ENCODE measurements around the gene APOL1. TPM values are rescaled to one million over a fixed set of nuclear protein-coding genes. Genes with fewer than 3 reads are reported as not detected.

APOL1 gene
- total RNA-seq, 1 donor, result 38.7 TPM

DNA sequence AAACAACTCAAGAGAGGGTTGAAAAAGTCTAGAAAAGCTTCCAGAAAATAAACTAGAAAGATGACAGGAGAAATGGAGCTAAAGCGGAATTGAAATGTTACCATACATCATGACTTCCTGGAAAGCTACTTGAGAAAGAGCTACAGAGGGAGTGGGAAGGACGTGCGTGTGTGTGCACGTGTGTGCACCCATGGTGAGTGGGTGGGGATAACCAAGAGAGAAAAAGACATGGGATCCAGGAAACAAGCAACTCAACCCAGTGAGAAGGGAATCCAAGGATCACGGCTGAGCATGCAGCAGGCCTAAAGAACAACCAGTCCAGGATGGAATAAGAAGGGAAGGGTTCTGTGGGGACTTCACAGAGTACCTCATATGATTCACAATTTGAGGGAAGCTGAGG is 21.6 kb downstream of the APOL1 start:
- Histone ChIP-seq H3K27me3 (ENCODE audit: insufficient read depth, low read length) (no peaks in the 10 kb centered on the region), H3K27ac (ENCODE audit: low read depth, low read length) (no peak overlapping the region), H3K9me3 (ENCODE audit: low read depth, low read length) (no peaks in the 10 kb centered on the region), H3K79me2 (ENCODE audit: insufficient read depth, low read length) (no peaks in the 10 kb centered on the region), H2AFZ (ENCODE audit: low read length) (no peak overlapping the region), H3K36me3 (ENCODE audit: insufficient read depth, low read length) (peaks cover 6% of the 10 kb centered on the region), H4K20me1 (ENCODE audit: insufficient read depth, low read length) (peaks cover 20% of the 10 kb centered on the region), H3K4me1 (ENCODE audit: insufficient read depth, low read length) (no peaks in the 10 kb centered on the region), H3K4me2 (ENCODE audit: insufficient read depth, low read length) (no peak overlapping the region), H3K4me3 (ENCODE audit: insufficient read depth, low read length) (no peak overlapping the region)
- TF ChIP-seq, protein P1, sequence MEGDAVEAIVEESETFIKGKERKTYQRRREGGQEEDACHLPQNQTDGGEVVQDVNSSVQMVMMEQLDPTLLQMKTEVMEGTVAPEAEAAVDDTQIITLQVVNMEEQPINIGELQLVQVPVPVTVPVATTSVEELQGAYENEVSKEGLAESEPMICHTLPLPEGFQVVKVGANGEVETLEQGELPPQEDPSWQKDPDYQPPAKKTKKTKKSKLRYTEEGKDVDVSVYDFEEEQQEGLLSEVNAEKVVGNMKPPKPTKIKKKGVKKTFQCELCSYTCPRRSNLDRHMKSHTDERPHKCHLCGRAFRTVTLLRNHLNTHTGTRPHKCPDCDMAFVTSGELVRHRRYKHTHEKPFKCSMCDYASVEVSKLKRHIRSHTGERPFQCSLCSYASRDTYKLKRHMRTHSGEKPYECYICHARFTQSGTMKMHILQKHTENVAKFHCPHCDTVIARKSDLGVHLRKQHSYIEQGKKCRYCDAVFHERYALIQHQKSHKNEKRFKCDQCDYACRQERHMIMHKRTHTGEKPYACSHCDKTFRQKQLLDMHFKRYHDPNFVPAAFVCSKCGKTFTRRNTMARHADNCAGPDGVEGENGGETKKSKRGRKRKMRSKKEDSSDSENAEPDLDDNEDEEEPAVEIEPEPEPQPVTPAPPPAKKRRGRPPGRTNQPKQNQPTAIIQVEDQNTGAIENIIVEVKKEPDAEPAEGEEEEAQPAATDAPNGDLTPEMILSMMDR (IDR thresholded peaks at IDR 0.05; ENCODE audit: extremely low read depth, low read depth, low read length), result no peak
- DNase-seq (ENCODE audit: insufficient read length, low spot score, missing footprints), result no peak

DNA sequence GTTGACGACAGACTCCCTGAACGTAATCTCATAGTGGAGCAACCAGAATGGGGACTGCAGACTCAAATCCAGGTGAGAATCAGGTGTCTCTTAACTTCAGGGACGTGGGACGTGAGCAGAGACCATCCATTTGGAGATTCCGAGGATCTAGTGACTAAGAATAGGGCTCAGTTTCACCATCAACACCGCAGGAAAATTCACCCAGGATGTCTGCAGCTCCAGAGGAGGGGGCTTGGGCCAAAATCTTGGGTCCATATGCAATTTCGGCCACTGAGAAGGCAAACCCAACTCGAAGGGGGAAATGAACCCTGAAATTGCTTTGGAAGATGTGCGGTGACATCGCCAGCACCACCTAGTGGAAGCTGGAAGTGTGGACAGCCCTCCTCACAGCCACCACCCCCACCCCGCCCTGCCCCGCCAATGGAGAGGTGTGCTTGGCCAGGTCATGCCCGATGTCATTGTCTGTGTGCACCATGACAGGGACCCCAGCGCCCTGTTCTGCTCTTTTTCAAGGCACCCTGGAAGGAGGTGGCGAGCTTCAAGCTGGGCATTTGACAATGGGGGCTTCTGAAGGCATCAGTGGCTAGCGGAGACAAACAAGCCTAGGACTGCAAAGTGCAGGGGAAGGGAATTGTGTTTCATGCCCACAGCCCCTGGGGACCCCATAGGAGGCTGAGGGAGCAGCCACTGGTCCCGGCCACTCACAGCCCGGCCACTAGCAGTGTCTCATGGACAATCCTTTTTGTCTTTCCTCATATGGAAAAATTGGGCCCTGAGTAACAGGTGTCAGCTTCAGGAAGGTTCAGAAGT is 24.8 kb downstream of the APOL1 start:
- no peaks in the 10 kb centered on the region for H3K9me3 ChIP-seq (ENCODE audit: low read depth, low read length)
- H3K27ac ChIP-seq (ENCODE audit: low read depth, low read length), result no peak overlapping the region
- peak; percentile 82 for DNase-seq (ENCODE audit: insufficient read length, low spot score, missing footprints)
- H2AFZ ChIP-seq (ENCODE audit: low read length), result no peak overlapping the region
- H3K4me3 ChIP-seq (ENCODE audit: insufficient read depth, low read length), result no peak overlapping the region
- no peak overlapping the region for H3K4me2 ChIP-seq (ENCODE audit: insufficient read depth, low read length)
- no peaks in the 10 kb centered on the region for H3K27me3 ChIP-seq (ENCODE audit: insufficient read depth, low read length)
- TF ChIP-seq, protein P1 (IDR thresholded peaks at IDR 0.05; ENCODE audit: extremely low read depth, low read depth, low read length), result peak; percentile 70
- H3K36me3 ChIP-seq (ENCODE audit: insufficient read depth, low read length), result peaks cover 33% of the 10 kb centered on the region
- peaks cover under 1% of the 10 kb centered on the region for H3K79me2 ChIP-seq (ENCODE audit: insufficient read depth, low read length)
- H3K4me1 ChIP-seq (ENCODE audit: insufficient read depth, low read length), result no peaks in the 10 kb centered on the region
- peaks cover 36% of the 10 kb centered on the region for H4K20me1 ChIP-seq (ENCODE audit: insufficient read depth, low read length)

DNA sequence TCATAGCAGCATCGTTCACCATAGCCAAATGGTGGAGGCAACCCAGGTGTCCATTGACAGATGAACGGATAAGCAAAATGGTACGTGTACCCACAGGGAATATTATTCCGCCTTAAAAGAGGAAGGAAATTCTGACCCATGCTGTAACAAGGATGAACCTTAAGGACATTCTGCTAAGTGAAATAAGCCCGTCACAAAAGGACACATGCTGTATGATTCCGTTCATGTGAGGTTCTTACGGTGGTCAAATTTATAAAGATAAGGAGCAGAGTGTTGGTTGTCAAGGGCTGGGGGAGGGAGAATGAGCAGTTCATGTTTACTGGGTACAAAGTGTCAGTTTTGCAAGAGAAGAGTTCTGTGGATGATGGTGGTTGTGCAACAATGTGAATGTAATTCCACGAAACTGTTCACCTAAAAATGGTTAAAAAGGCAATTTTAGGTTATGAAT is 26.3 kb downstream of the APOL1 start:
- H3K9me3 ChIP-seq (ENCODE audit: low read depth, low read length), result no peaks in the 10 kb centered on the region
- H4K20me1 ChIP-seq (ENCODE audit: insufficient read depth, low read length), result peaks cover 42% of the 10 kb centered on the region
- H3K27me3 ChIP-seq (ENCODE audit: insufficient read depth, low read length), result no peaks in the 10 kb centered on the region
- peaks cover 48% of the 10 kb centered on the region for H3K36me3 ChIP-seq (ENCODE audit: insufficient read depth, low read length)
- no peak overlapping the region for H3K27ac ChIP-seq (ENCODE audit: low read depth, low read length)
- no peak overlapping the region for H2AFZ ChIP-seq (ENCODE audit: low read length)
- no peak for DNase-seq (ENCODE audit: insufficient read length, low spot score, missing footprints)
- no peaks in the 10 kb centered on the region for H3K4me1 ChIP-seq (ENCODE audit: insufficient read depth, low read length)
- no peak overlapping the region for H3K4me2 ChIP-seq (ENCODE audit: insufficient read depth, low read length)
- peaks cover 5% of the 10 kb centered on the region for H3K79me2 ChIP-seq (ENCODE audit: insufficient read depth, low read length)
- H3K4me3 ChIP-seq (ENCODE audit: insufficient read depth, low read length), result no peak overlapping the region
- TF ChIP-seq, protein P1 (IDR thresholded peaks at IDR 0.05; ENCODE audit: extremely low read depth, low read depth, low read length), result no peak

DNA sequence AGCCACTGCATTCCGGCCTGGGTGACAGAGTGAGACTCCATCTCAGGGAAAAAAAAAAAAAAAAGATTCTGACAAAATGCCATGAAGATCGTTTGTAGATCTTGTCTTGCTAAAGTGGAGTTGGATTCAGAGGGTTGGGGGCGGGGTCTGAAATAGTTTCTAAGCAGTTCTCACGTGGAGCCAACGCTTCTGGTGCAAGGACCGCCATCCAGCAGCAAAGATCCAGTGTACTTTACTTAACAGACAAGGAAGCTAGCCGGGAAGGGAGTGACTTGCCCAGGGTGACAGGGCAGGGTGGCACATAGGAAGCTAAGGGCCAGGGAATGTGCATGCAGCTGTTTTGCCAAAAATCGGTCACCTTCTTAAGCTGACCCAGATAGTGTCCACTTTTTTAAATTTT is 27.4 kb downstream of the APOL1 start:
- peak; percentile 78 for DNase-seq (ENCODE audit: insufficient read length, low spot score, missing footprints)
- Histone ChIP-seq H3K9me3 (ENCODE audit: low read depth, low read length) (no peaks in the 10 kb centered on the region), H3K27me3 (ENCODE audit: insufficient read depth, low read length) (no peaks in the 10 kb centered on the region), H3K36me3 (ENCODE audit: insufficient read depth, low read length) (peaks cover 60% of the 10 kb centered on the region), H3K4me3 (ENCODE audit: insufficient read depth, low read length) (no peak overlapping the region), H3K4me1 (ENCODE audit: insufficient read depth, low read length) (no peaks in the 10 kb centered on the region), H3K4me2 (ENCODE audit: insufficient read depth, low read length) (no peak overlapping the region), H3K27ac (ENCODE audit: low read depth, low read length) (no peak overlapping the region), H3K79me2 (ENCODE audit: insufficient read depth, low read length) (peaks cover 15% of the 10 kb centered on the region), H4K20me1 (ENCODE audit: insufficient read depth, low read length) (peaks cover 50% of the 10 kb centered on the region), H2AFZ (ENCODE audit: low read length) (no peak overlapping the region)
- TF ChIP-seq, protein P1 (IDR thresholded peaks at IDR 0.05; ENCODE audit: extremely low read depth, low read depth, low read length), result no peak
